Measurements from ENCODE around the gene KCND3.

KCND3 gene

GRCh38 chr1:111888740-111889376, 100.6 kb downstream of the KCND3 start:
- no peak overlapping the region for H3K27ac ChIP-seq
- no peak for TF ChIP-seq ZFX (IDR thresholded peaks at IDR 0.05)
- TF ChIP-seq, protein P1, sequence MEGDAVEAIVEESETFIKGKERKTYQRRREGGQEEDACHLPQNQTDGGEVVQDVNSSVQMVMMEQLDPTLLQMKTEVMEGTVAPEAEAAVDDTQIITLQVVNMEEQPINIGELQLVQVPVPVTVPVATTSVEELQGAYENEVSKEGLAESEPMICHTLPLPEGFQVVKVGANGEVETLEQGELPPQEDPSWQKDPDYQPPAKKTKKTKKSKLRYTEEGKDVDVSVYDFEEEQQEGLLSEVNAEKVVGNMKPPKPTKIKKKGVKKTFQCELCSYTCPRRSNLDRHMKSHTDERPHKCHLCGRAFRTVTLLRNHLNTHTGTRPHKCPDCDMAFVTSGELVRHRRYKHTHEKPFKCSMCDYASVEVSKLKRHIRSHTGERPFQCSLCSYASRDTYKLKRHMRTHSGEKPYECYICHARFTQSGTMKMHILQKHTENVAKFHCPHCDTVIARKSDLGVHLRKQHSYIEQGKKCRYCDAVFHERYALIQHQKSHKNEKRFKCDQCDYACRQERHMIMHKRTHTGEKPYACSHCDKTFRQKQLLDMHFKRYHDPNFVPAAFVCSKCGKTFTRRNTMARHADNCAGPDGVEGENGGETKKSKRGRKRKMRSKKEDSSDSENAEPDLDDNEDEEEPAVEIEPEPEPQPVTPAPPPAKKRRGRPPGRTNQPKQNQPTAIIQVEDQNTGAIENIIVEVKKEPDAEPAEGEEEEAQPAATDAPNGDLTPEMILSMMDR (conservative IDR thresholded peaks at IDR 0.05) = no peak

- TF ChIP-seq, protein P1 (conservative IDR thresholded peaks at IDR 0.05) = no peak
- no peak for TF ChIP-seq ZFX (IDR thresholded peaks at IDR 0.05)
- H3K27ac ChIP-seq = no peak overlapping the region
Observed at GRCh38 chr1:111887875-111888274, 101.6 kb downstream of the KCND3 start.

DNA sequence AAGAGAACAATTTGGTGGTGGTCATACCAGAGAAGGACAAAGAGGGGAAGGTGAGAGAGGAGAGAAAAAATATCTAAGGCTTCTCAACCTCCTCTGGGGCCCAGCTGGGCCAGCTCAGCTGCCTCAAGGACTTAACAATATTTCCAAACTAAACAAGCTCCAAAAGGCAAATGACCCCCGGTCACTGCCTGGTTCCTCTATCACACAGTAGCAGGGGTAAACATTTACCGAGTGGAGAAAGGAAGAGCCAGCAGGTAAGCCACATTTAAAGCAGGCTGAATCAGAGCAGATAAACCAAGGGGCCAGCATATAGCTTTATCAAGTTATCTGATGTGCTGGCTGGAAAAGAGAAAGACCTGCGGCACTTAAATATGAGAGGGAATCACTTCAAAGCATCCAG, 102.1 kb downstream of the KCND3 start:
- no peak overlapping the region for H3K27ac ChIP-seq
- TF ChIP-seq, protein P1 (conservative IDR thresholded peaks at IDR 0.05) = no peak
- no peak for TF ChIP-seq ZFX (IDR thresholded peaks at IDR 0.05)

GRCh38 chr1:111886741-111887140, 102.7 kb downstream of the KCND3 start:
- H3K27ac ChIP-seq = no peak overlapping the region
- TF ChIP-seq ZFX (IDR thresholded peaks at IDR 0.05) = no peak
- TF ChIP-seq, protein P1 (conservative IDR thresholded peaks at IDR 0.05) = no peak

DNA sequence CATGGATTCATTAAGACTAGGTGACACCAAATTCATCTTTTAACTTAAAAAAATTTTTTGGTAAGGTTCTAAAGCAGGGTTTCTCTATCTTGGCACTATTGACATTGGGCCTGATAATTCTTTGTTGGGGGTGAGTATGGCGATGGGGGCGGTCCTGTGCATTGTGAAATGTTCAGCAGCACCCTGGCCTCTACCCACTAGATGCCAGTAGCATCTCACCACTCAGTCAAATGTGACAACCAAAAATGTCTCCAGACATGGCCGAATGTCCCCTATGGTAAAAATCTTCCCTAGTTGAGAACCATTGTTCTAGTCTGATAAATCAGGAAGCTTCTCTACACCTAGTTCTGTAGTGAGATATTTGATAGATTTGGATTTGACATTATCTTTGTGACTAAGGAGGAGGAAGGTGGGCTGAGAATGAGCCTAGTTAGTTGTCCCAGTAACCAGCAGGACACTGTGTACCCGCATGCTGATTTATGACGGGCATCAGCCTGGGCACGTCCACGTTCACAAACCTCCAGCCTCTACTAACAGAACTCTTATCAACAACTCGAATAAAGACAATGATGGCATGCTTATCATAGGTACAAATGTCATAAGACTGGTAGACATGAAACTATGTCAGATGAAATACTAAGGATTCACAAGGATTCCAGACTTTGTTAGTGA, 104.6 kb downstream of the KCND3 start:
- no peak for TF ChIP-seq ZFX (IDR thresholded peaks at IDR 0.05)
- TF ChIP-seq, protein P1 (conservative IDR thresholded peaks at IDR 0.05) = no peak

GRCh38 chr1:111882986-111883560, 106.4 kb downstream of the KCND3 start:
- H3K27ac ChIP-seq = no peak overlapping the region
- TF ChIP-seq, protein P1 (conservative IDR thresholded peaks at IDR 0.05) = no peak
- TF ChIP-seq ZFX (IDR thresholded peaks at IDR 0.05) = no peak

More for the DNA sequence above, 104.6 kb downstream of the KCND3 start:
- no peak overlapping the region for H3K27ac ChIP-seq

- H3K27ac ChIP-seq = no peak overlapping the region
- no peak; the same call in 1 of the 2 replicates for TF ChIP-seq ZFX (IDR thresholded peaks at IDR 0.05)
- TF ChIP-seq, protein P1 (conservative IDR thresholded peaks at IDR 0.05) = no peak
Observed at GRCh38 chr1:111882559-111882958, 106.9 kb downstream of the KCND3 start.
